BJ (cell line): ENCODE data around the gene SNX27. TPM values are rescaled to one million over a fixed set of nuclear protein-coding genes. Genes with fewer than 3 reads are reported as not detected.
"Not testable (repeated sequence)": the region's sequence is repeated elsewhere in the genome, so short reads cannot be mapped to it uniquely, and the experiment has no call there.

ENCODE experiments used
- CTCF ChIA-PET: fragments of 350-600 bp; formaldehyde crosslinking; extraction: SDS; loops from one replicate; lab custom pipeline; 2021; ENCODE audit warnings: antibody characterized with exemption, inconsistent platforms; lab: Yijun Ruan, JAX
- POLR2A ChIA-PET: fragments of 300-600 bp; sonication (Branson Sonifier 250); formaldehyde crosslinking; extraction: SDS; loops from one replicate; lab custom pipeline; 2021; ENCODE audit warnings: antibody characterized with exemption; lab: Charles Lee
- DNase-seq: peaks from one replicate; pipeline ENCODE4 v3.0.0-alpha.2; 2011; ENCODE audit warnings: low read depth
- H3K27me3 ChIP-seq: 2 replicates; pipeline ENCODE4 v1.6.0; 2011; ENCODE audit warnings: low read length; ENCODE audit not compliant: control insufficient read depth, insufficient read depth
- H3K36me3 ChIP-seq: 2 replicates; pipeline ENCODE4 v1.5.1; 2011; ENCODE audit warnings: low read length; ENCODE audit not compliant: control insufficient read depth, insufficient read depth
- H3K4me3 ChIP-seq: 2 replicates; pipeline ENCODE4 v1.5.1; 2011; ENCODE audit warnings: low read depth, mild to moderate bottlenecking, control low read depth, low read length
- polyA plus RNA-seq: library from polyadenylated mRNA; depleted of rRNA; stranded (reverse); fragments of >200 nt; gene quantifications from 2 replicates; pipeline ENCODE4 v1.2.3, GENCODE V29; 2011
- TF ChIP-seq, protein P1 (sequence below): IDR thresholded peaks from 2 replicates; pipeline ENCODE4 v1.5.1; 2011; ENCODE audit warnings: low read depth, mild to moderate bottlenecking, control low read depth, inconsistent platforms, low read length, moderate library complexity; ENCODE audit not compliant: insufficient read depth

Gene SNX27
- polyA plus RNA-seq, 1 experiment, result 7.0 TPM

DNA sequence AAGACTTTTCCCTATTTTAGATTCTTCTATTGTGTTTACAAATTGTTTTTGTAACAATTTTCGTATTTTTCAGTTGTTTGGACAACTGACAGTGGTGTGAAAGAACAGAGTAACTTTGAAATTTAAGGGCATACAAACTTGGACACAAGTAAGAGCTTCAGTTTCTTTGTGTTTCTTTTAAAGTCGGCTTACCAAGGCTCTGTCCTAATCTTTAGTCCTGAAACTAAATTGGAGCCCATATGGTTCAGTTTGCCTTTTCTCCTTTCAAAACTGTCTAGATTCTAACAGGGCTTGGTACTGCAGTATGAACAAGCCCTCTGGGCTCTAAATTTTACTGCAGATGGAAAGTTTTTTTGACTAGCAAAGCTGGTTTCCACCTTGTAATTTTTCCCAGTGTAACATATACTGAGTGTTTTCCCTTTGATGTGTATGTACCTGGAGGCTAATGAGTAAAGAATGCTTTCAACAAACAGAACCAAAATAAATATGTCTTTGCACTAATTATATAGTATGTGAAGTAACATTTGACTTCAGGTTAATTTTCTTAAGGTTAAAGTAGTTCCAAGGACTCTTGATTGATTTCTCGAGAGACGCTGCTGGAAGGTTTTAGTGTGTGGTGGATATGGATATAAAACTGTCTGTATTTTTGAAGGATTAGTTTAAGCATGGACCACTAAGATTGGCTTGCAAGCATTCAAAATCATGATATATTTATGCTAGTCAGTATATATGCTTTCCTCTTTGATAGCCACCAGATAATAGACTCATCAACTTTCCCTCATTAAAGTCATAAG, 4.1 kb downstream of the SNX27 start:
- H3K36me3 ChIP-seq, result no peaks in the 10 kb centered on the region
- H3K27me3 ChIP-seq, result no peaks in the 10 kb centered on the region
- TF ChIP-seq, protein P1, sequence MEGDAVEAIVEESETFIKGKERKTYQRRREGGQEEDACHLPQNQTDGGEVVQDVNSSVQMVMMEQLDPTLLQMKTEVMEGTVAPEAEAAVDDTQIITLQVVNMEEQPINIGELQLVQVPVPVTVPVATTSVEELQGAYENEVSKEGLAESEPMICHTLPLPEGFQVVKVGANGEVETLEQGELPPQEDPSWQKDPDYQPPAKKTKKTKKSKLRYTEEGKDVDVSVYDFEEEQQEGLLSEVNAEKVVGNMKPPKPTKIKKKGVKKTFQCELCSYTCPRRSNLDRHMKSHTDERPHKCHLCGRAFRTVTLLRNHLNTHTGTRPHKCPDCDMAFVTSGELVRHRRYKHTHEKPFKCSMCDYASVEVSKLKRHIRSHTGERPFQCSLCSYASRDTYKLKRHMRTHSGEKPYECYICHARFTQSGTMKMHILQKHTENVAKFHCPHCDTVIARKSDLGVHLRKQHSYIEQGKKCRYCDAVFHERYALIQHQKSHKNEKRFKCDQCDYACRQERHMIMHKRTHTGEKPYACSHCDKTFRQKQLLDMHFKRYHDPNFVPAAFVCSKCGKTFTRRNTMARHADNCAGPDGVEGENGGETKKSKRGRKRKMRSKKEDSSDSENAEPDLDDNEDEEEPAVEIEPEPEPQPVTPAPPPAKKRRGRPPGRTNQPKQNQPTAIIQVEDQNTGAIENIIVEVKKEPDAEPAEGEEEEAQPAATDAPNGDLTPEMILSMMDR, result no peak
- CTCF ChIA-PET, result no interaction called here
- DNase-seq, result no peak
- POLR2A ChIA-PET, result no interaction called here
- H3K4me3 ChIP-seq, result no peak overlapping the region

GRCh38 chr1:151616505-151616849, 4.6 kb downstream of the SNX27 start:
- DNase-seq, result no peak
- H3K36me3 ChIP-seq, result no peaks in the 10 kb centered on the region
- CTCF ChIA-PET, result no interaction called here
- POLR2A ChIA-PET, result no interaction called here
- TF ChIP-seq, protein P1, result no peak
- H3K27me3 ChIP-seq, result no peaks in the 10 kb centered on the region
- no peak overlapping the region for H3K4me3 ChIP-seq

DNA sequence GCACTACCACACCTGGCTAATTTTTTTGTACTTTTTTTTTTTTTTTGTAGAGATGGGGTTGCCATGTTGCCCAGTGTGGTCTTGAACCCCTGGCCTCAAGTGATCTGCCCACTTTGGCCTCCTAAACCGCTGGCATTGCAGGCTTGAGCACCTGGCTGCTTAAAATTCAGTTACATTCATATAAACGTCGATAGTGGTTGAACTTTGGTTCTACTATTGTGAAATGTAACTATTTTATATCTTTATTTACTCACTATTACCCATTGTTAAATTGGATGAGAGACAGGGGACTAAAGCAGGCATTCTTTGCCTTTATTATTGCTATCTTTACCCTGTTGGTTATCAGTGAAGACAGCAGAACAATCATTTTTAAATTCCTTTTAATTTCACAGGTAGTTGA, 6.2 kb downstream of the SNX27 start:
- ChIA-PET POLR2A (no interaction called here), CTCF (no interaction called here)
- TF ChIP-seq, protein P1, result no peak
- Histone ChIP-seq H3K36me3 (no peaks in the 10 kb centered on the region), H3K27me3 (no peaks in the 10 kb centered on the region), H3K4me3 (no peak overlapping the region)
- DNase-seq, result no peak

GRCh38 chr1:151618470-151618869, 6.6 kb downstream of the SNX27 start:
- CTCF ChIA-PET, result interaction anchor here (0.6 kb wide), 1 partner anchor 432 kb away, joined by 3 read pairs; no protein-coding TSS in a partner anchor
- no peaks in the 10 kb centered on the region for H3K36me3 ChIP-seq
- TF ChIP-seq, protein P1, result no peak

GRCh38 chr1:151618996-151619395, 7.1 kb downstream of the SNX27 start:
- H3K36me3 ChIP-seq, H3K4me3 ChIP-seq, POLR2A ChIA-PET, H3K27me3 ChIP-seq, DNase-seq: not testable (repeated sequence)
- CTCF ChIA-PET, result interaction anchor here (0.6 to 2.0 kb wide), 3 partner anchors 14 to 431 kb away, joined by 3 to 7 read pairs (median 7); no protein-coding TSS in a partner anchor

More at GRCh38 chr1:151618470-151618869, 6.6 kb downstream of the SNX27 start:
- no peak for DNase-seq
- H3K27me3 ChIP-seq, result no peaks in the 10 kb centered on the region
- H3K4me3 ChIP-seq, result no peak overlapping the region
- POLR2A ChIA-PET, result no interaction called here
